NCI-H1436 treated with DMSO at 0.1 percent for 48 hours (cell line): ENCODE data around the gene SEPTIN8.

Experiments
- DNase-seq: peaks from one replicate; lab custom pipeline; 2025; lab: John Stamatoyannopoulos, UW

SEPTIN8 gene

GRCh38 chr5:132777209-132778069, at the start of gene SEPTIN8:
Gene SEPTIN8 (minus strand): TSS chr5:132777239. CDS start chr5:132777137, 102 bp downstream.
- DNase-seq, result no peak

- DNase-seq, result no peak
Observed at GRCh38 chr5:132826424-132827082, 49.5 kb upstream of the SEPTIN8 start.

- DNase-seq, result no peak
Observed at GRCh38 chr5:132825834-132826391, 48.9 kb upstream of the SEPTIN8 start.

GRCh38 chr5:132825033-132825833, 48.2 kb upstream of the SEPTIN8 start:
- DNase-seq, result no peak

GRCh38 chr5:132824426-132824825, 47.4 kb upstream of the SEPTIN8 start:
- DNase-seq, result no peak

GRCh38 chr5:132823481-132824050, 46.5 kb upstream of the SEPTIN8 start:
- no peak for DNase-seq

- DNase-seq, result no peak
Observed at GRCh38 chr5:132822650-132823480, 45.8 kb upstream of the SEPTIN8 start.

GRCh38 chr5:132821791-132822190, 44.8 kb upstream of the SEPTIN8 start:
- no peak for DNase-seq

- DNase-seq, result no peak
Observed at GRCh38 chr5:132821350-132821749, 44.3 kb upstream of the SEPTIN8 start.

- peak; percentile 43 for DNase-seq
Observed at GRCh38 chr5:132820162-132820754, 43.2 kb upstream of the SEPTIN8 start.

GRCh38 chr5:132819468-132819867, 42.4 kb upstream of the SEPTIN8 start:
- no peak for DNase-seq

- DNase-seq, result no peak
Observed at GRCh38 chr5:132817011-132817410, 40.0 kb upstream of the SEPTIN8 start.

GRCh38 chr5:132816554-132816953, 39.5 kb upstream of the SEPTIN8 start:
- no peak for DNase-seq

GRCh38 chr5:132816083-132816482, 39.0 kb upstream of the SEPTIN8 start:
- no peak for DNase-seq

- DNase-seq, result no peak
Observed at GRCh38 chr5:132815454-132815853, 38.4 kb upstream of the SEPTIN8 start.

- no peak for DNase-seq
Observed at GRCh38 chr5:132814503-132815294, 37.7 kb upstream of the SEPTIN8 start.

- DNase-seq, result no peak
Observed at GRCh38 chr5:132813599-132814502, 36.8 kb upstream of the SEPTIN8 start.

GRCh38 chr5:132812781-132813598, 36.0 kb upstream of the SEPTIN8 start, which contains the start of gene SOWAHA:
Gene SOWAHA (plus strand): TSS chr5:132813302. CDS start chr5:132813622, 320 bp downstream.
- DNase-seq, result no peak
